Right lobe of liver (tissue), 4 donors: Measurements from ENCODE around the gene DYDC2.

Experiments
- CTCF ChIP-seq, 4 donors: fragments of 200-600 bp in 3 of 4; fragments of 450-650 bp in 1 of 4; IDR thresholded peaks; one replicate each; pipeline versions ENCODE4 v1.5.1 to v1.8.0; 2016 to 2022; ENCODE audit warnings: antibody characterized with exemption in 4 of 4, mild to moderate bottlenecking in 2 of 4
- POLR2A ChIP-seq: fragments of 450-650 bp; IDR thresholded peaks from one replicate; pipeline ENCODE4 v1.6.1; 2017; ENCODE audit warnings: antibody characterized with exemption, mild to moderate bottlenecking
- donor health status: DM: no; HTN: no; CAD: no.
- donor health status: DM: no; HTN: no; CAD: no.
- donor health status: DM: no; HTN: yes; CAD: no.

DNA sequence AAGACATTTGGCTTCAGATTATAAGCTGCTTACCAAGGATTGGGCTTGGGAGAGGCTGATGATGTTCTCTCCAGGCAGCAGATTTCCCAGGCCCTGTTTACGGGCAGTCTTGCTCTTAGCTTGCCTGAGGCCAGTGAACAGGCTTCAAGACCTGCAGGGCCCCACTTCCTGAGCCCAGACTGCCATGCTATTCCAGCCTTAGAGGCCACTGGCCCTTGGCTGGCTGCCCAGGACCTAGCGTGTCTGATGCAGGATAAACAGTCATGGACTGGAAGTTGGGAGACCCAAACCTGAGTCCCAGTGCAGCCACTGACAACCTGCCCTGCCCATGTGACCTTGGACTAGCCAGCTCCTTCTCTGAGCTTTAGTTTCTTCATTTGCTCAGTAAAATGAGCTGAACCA lies 54.7 kb downstream of the DYDC2 start:
- TF ChIP-seq CTCF (IDR thresholded peaks at IDR 0.05) (no peak), POLR2A (no peak)
